Mononuclear cell (primary cell): ENCODE results near the gene SLC35G3. TPM values are rescaled to one million over a fixed set of nuclear protein-coding genes. Genes with fewer than 3 reads are reported as not detected.
"Not testable (repeated sequence)": the region's sequence is repeated elsewhere in the genome, so short reads cannot be mapped to it uniquely, and the experiment has no call there.

Experiments
- H3K27me3 ChIP-seq: 2 replicates; pipeline ENCODE4 v1.6.0; 2011; ENCODE audit warnings: low read length, control low read depth; ENCODE audit not compliant: insufficient read depth
- H3K4me1 ChIP-seq: 2 replicates; pipeline ENCODE4 v1.5.1; 2011; ENCODE audit warnings: mild to moderate bottlenecking, low read length, control low read depth; ENCODE audit not compliant: insufficient read depth
- H3K4me3 ChIP-seq: 2 replicates; pipeline ENCODE4 v1.5.1; 2011; ENCODE audit warnings: mild to moderate bottlenecking, low read length, moderate library complexity
- H3K9me3 ChIP-seq: 2 replicates; pipeline ENCODE4 v1.5.1; 2011; ENCODE audit warnings: low read depth, mild to moderate bottlenecking, control low read depth, low read length
- total RNA-seq: library from RNA; depleted of rRNA; stranded (reverse); fragments of >200 nt; gene quantifications from one replicate; pipeline ENCODE4 v1.2.3, GENCODE V29; 2012

SLC35G3 gene
- total RNA-seq: not detected

DNA sequence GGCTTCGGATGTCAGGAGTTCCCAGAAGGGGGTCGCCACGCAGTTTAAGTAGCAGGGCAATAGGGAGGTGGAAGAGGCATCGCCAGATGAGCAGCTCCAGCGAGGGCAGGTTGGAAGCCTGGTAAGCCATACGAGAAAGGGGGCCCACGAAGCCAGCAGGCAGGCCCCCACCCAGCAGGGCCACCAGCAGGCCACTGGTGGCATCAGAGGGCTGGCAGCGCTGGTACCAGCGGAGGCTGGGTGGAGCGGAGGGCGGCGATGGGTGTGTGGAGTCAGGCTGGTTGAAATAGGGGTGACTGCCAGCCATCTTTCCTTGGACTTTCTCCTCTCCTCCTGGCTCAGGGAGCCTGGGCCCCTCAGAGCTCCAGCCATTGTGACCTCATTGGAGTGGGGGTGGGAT, at the start of gene SLC35G3:
Gene SLC35G3, minus strand, starts transcription at position 393 of the 400 bp plus-strand sequence. Its CDS starts 86 bp downstream, at position 307.
- H3K9me3 ChIP-seq, H3K4me3 ChIP-seq, H3K27me3 ChIP-seq, H3K4me1 ChIP-seq: not testable (repeated sequence)

- Histone ChIP-seq H3K4me3 (peak overlapping the region; percentile 99), H3K9me3 (no peaks in the 10 kb centered on the region), H3K27me3 (no peaks in the 10 kb centered on the region), H3K4me1 (peaks cover 66% of the 10 kb centered on the region)
Observed at GRCh38 chr17:35243561-35244340, 49.6 kb upstream of the SLC35G3 start.

DNA sequence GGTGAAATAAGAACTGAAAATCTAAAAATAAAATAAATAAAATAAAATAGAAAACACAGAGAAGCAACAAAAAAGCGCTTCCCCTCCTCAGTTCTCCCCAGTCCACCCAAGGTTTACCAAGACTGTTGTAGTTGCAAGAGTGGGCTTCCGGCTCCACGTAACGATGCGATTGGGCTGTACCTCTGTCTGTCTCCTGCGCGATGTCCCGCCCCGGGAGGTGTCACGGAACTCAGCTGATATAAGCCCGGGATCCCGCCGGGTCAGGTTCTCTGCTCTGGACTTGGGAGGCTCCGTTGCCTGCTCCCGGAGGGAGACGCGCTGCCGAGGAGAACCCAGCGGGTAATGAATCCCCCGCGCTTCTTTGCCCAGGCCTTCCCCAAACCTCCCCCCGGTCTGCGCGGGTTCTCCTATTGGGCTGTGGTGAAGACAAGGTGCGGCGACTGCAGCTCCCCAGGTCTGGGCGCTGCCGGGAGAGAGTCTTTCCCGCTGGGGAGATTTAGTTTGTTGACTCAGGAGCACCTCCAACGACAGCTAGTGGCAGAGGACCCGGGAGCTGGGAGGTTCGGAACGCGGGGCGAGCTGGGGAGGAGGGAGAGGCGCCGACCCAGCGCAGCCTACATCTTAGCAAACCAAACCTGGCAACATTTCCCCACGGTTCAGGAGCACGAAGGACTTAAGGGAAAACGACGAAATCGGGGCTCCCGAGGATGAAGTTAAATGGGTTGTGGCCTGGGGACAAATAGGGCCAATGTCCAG, 48.8 kb upstream of the SLC35G3 start, which contains the start of gene SLFN5:
Gene SLFN5, plus strand, starts transcription at position 268 of the 756 bp plus-strand sequence. CDS start 15,619 bp downstream, outside the sequence.
- Histone ChIP-seq H3K4me3 (peak within 1 kb of the TSS; percentile 99), H3K27me3 (no peaks in the 10 kb centered on the region), H3K9me3 (no peaks in the 10 kb centered on the region), H3K4me1 (peaks cover 66% of the 10 kb centered on the region)

DNA sequence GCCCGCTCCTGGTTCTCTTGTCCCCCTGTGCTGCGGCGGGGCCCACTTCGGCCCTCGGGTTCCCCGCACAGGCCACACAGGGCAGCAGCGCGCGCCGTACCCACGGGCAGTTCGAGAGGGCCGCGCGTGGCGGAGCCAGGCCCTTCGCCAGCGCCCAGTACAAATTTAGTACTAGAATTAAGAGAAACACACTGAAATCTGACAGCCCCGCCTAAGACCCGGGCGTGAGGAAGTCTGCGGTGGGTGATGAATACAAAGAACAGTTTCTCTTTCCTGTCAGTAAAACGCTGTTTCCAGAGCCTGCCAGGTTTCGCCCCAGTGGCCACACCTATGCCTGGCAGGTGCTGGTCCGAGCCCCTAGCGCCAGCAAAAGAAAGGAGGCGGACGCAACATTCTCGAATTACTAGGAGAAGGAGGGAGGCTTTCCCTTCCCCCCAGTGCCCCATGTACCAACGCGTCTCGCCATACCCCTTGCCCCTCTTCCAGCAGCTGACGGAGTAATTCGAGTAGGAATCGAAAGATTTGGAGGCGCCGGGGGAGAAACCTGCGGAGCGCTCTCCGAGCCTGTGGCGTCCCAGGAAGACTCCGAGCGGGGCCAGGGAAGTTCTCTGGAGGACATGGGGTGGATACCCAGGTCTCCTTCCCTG, 48.1 kb upstream of the SLC35G3 start:
- Histone ChIP-seq H3K27me3 (no peaks in the 10 kb centered on the region), H3K4me1 (peaks cover 65% of the 10 kb centered on the region), H3K9me3 (no peaks in the 10 kb centered on the region), H3K4me3 (peak overlapping the region; percentile 99)

DNA sequence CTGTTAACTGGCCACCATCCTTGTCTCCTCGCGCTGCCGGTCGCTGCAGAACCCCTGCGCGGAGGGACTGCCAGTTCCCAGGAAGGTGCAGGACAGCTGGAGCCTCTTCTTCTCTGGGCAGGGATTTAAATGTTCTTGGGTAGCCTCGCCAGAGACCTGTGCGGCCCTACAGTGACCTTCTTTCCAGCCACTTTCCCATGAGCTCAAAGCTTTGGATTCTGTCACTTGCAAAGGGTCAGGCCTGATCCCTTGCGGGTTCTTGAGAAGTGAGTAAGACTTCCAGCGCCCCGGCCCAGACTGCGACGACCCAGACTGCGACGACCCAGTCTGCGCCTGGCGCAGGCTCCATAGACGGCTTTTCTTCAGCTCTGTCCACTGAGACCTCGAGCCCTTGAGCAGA, 47.3 kb upstream of the SLC35G3 start:
- Histone ChIP-seq H3K4me1 (peaks cover 65% of the 10 kb centered on the region), H3K9me3 (no peaks in the 10 kb centered on the region), H3K27me3 (no peaks in the 10 kb centered on the region), H3K4me3 (peak overlapping the region; percentile 99)

DNA sequence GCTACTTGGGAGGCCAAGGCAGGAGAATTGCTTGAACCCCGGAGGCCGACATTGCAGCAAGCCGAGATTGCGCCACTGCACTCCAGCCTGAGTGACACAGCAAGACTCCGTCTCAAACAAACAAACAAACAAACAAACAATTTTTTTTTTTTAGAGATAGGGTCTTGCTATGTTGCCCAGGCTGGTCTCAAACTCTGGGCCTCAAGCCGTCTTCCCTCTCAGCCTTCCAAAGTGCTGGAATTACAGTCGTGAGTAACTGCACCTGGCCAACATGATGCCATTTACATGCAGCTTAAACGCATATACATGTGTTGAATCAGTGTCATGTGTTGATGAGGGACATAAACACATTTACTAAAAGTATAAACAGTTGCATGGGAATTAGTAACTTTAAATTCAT, 46.7 kb upstream of the SLC35G3 start:
- Histone ChIP-seq H3K27me3 (no peaks in the 10 kb centered on the region), H3K9me3 (no peaks in the 10 kb centered on the region), H3K4me3 (peak overlapping the region; percentile 99), H3K4me1 (peaks cover 67% of the 10 kb centered on the region)

DNA sequence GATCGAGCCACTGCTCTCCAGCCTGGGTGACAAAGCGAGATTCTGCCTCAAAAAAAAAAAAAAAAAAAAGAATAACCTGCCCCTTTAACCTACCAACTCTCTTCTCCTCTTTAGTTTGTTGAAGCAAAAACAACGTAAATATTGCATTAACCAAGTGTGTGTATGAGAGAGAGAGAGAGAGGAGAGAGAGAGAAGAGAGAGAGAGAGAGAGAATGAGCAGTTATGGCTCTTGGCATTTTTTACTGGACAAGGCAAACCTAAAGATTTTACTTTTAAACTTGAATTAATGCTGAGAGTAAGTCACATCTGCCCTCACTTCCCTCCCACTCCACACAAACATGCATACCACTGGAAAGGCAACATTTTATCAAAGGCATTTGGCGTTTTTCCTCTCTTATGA, 45.6 kb upstream of the SLC35G3 start:
- H3K9me3 ChIP-seq: no peaks in the 10 kb centered on the region
- peak overlapping the region; percentile 99 for H3K4me3 ChIP-seq
- H3K4me1 ChIP-seq: peaks cover 71% of the 10 kb centered on the region
- H3K27me3 ChIP-seq: no peaks in the 10 kb centered on the region

- Histone ChIP-seq H3K4me3 (no peak overlapping the region), H3K9me3 (no peaks in the 10 kb centered on the region), H3K27me3 (no peaks in the 10 kb centered on the region), H3K4me1 (peaks cover 61% of the 10 kb centered on the region)
Observed at GRCh38 chr17:35238821-35239220, 44.6 kb upstream of the SLC35G3 start.

DNA sequence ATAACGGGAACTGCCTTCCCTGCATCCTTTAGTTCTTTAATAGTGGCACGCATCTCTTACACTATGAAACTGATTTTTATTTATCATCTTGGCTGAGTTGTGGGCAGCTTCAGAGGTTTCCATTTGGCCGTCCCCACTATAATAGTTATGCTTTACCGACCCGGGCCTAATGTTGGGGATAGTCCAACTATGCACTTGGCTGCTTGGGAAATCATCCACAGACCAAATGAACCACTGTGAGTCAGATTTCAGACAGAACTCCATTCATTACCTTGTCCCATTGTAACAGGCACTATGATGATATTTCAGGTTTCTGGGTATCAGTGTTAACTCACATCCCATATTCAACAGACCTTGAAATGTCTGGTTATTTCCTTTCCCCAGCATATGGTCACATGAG, 42.6 kb upstream of the SLC35G3 start:
- Histone ChIP-seq H3K9me3 (no peaks in the 10 kb centered on the region), H3K4me1 (peaks cover 51% of the 10 kb centered on the region), H3K27me3 (no peaks in the 10 kb centered on the region), H3K4me3 (no peak overlapping the region)

- peaks cover 44% of the 10 kb centered on the region for H3K4me1 ChIP-seq
- no peak overlapping the region for H3K4me3 ChIP-seq
- no peaks in the 10 kb centered on the region for H3K9me3 ChIP-seq
- no peaks in the 10 kb centered on the region for H3K27me3 ChIP-seq
Observed at GRCh38 chr17:35235917-35236316, 41.7 kb upstream of the SLC35G3 start.

- Histone ChIP-seq H3K9me3 (no peaks in the 10 kb centered on the region), H3K4me3 (no peak overlapping the region), H3K4me1 (peaks cover 43% of the 10 kb centered on the region), H3K27me3 (no peaks in the 10 kb centered on the region)
Observed at GRCh38 chr17:35235289-35235688, 41.1 kb upstream of the SLC35G3 start.

GRCh38 chr17:35234315-35234714, 40.1 kb upstream of the SLC35G3 start:
- not testable (repeated sequence) for H3K9me3 ChIP-seq, H3K27me3 ChIP-seq, H3K4me3 ChIP-seq
- peaks cover 33% of the 10 kb centered on the region for H3K4me1 ChIP-seq

DNA sequence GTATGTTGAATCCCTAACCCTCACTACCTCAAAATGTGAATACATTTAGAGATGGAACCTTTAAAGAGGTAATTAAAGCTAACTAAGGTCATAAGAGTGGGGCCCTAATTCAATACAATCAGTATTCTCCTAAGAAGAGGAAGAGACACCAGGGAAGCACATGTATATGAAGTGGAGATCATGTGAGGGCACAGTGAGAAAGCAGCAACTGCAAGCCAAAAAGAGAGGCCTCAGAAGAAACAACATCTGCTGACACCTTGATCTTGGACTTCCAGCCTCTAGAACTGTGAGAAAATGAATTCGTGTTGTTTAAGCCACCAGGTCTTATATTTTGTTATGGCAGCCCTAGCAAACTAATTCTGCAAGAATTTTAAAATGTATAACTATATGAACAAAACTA, 35.4 kb upstream of the SLC35G3 start:
- no peaks in the 10 kb centered on the region for H3K4me1 ChIP-seq
- no peaks in the 10 kb centered on the region for H3K27me3 ChIP-seq
- no peaks in the 10 kb centered on the region for H3K9me3 ChIP-seq
- H3K4me3 ChIP-seq: no peak overlapping the region

- no peaks in the 10 kb centered on the region for H3K4me1 ChIP-seq
- H3K27me3 ChIP-seq: no peaks in the 10 kb centered on the region
- peaks cover 5% of the 10 kb centered on the region for H3K9me3 ChIP-seq
- H3K4me3 ChIP-seq: no peak overlapping the region
Observed at GRCh38 chr17:35227546-35227945, 33.4 kb upstream of the SLC35G3 start.

GRCh38 chr17:35224436-35224835, 30.2 kb upstream of the SLC35G3 start:
- Histone ChIP-seq H3K9me3 (peaks cover 6% of the 10 kb centered on the region), H3K4me1 (peaks cover 9% of the 10 kb centered on the region), H3K4me3 (no peak overlapping the region), H3K27me3 (no peaks in the 10 kb centered on the region)
